Ectodermal cell (in vitro differentiated cells): ENCODE data around the gene CXCL10. TPM values are rescaled to one million over a fixed set of nuclear protein-coding genes. Genes with fewer than 3 reads are reported as not detected.

Source experiments
- H3K27ac ChIP-seq: 2 replicates; pipeline ENCODE4 v1.7.0; 2013; ENCODE audit warnings: mild to moderate bottlenecking, low read depth, low read length; ENCODE audit not compliant: insufficient read depth, poor library complexity, severe bottlenecking
- H3K27me3 ChIP-seq: 2 replicates; pipeline ENCODE4 v1.7.0; 2013; ENCODE audit warnings: mild to moderate bottlenecking, low read length; ENCODE audit not compliant: insufficient read depth, control insufficient read depth, poor library complexity, severe bottlenecking
- H3K36me3 ChIP-seq: one replicate; pipeline ENCODE4 v1.7.0; 2013; ENCODE audit warnings: low read length; ENCODE audit not compliant: control insufficient read depth, insufficient read depth
- H3K4me1 ChIP-seq: one replicate; pipeline ENCODE4 v1.7.0; 2013; ENCODE audit warnings: low read length; ENCODE audit not compliant: control insufficient read depth, insufficient read depth
- H3K4me3 ChIP-seq: 2 replicates; pipeline ENCODE4 v1.7.0; 2013; ENCODE audit warnings: low read depth, low read length, control low read depth; ENCODE audit not compliant: insufficient read depth
- H3K9me3 ChIP-seq: 2 replicates; pipeline ENCODE4 v1.7.0; 2013; ENCODE audit warnings: mild to moderate bottlenecking, low read length, moderate library complexity; ENCODE audit not compliant: control insufficient read depth
- WGBS, 2 experiments: methylation state at CpG; one replicate each; pipeline ENCODE4 v1.1.7; 2013; ENCODE audit warnings: missing lambda C conversion rate in 2 of 2; 5-methylcytosine and 5-hydroxymethylcytosine counted together
- polyA plus RNA-seq, 4 experiments: library from polyadenylated mRNA; stranded (reverse); fragments of 50-300 nt; gene quantifications; one replicate each; pipeline ENCODE4 v1.2.3, GENCODE V29; 2013

The CXCL10 gene
- polyA plus RNA-seq (2013, experiment 1 of 4), result not detected
- polyA plus RNA-seq (2013, experiment 2 of 4), result not detected
- polyA plus RNA-seq (2013, experiment 3 of 4), result not detected
- not detected for polyA plus RNA-seq (2013, experiment 4 of 4)

- no peaks in the 10 kb centered on the region for H3K27me3 ChIP-seq
- no peaks in the 10 kb centered on the region for H3K4me1 ChIP-seq
- no peak within 1 kb of the TSS for H3K4me3 ChIP-seq
- H3K27ac ChIP-seq, result no peak within 1 kb of the TSS
- WGBS, 2 experiments, result 56 to 65% methylated on average over 3 of the region's 3 CpGs
- H3K9me3 ChIP-seq, result no peaks in the 10 kb centered on the region
- no peaks in the 10 kb centered on the region for H3K36me3 ChIP-seq
Observed at GRCh38 chr4:76023389-76023788, at the start of gene CXCL10. Gene CXCL10 (minus strand): TSS chr4:76023497. CDS start chr4:76023431, 66 bp downstream.

DNA sequence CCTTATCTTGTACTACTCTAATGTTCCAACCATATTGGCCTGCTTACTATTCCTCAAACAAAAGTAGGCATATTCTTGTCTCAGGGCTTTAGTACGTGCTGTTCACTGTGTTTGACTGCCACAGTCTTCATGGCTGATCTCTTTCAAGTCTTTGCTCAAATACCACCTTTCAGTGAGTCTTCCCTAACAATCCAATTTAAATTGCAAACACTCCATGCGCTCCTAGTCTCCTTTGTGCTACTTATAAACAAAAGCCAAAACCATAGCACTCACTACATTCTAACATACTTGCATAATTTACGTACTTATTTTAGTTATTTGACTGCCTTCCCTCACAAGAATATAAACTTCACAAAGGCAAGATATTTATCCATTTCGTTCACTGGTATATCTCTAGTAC lies 49.5 kb upstream of the CXCL10 start:
- H3K36me3 ChIP-seq, result no peaks in the 10 kb centered on the region
- H3K4me3 ChIP-seq, result no peak overlapping the region
- no peaks in the 10 kb centered on the region for H3K27me3 ChIP-seq
- no peaks in the 10 kb centered on the region for H3K9me3 ChIP-seq
- no peak overlapping the region for H3K27ac ChIP-seq
- peaks cover 6% of the 10 kb centered on the region for H3K4me1 ChIP-seq
- WGBS, 2 experiments, result 39 to 51% methylated on average over 3 to 4 of the region's 4 CpGs

GRCh38 chr4:76067652-76068286 lies 44.5 kb upstream of the CXCL10 start:
- Histone ChIP-seq H3K27ac (no peak overlapping the region), H3K4me3 (no peak overlapping the region), H3K4me1 (peaks cover 5% of the 10 kb centered on the region), H3K9me3 (no peaks in the 10 kb centered on the region), H3K36me3 (no peaks in the 10 kb centered on the region), H3K27me3 (no peaks in the 10 kb centered on the region)
- 0% methylated on average over 2 of the region's 2 CpGs for WGBS, 2 experiments

- Histone ChIP-seq H3K27me3 (no peaks in the 10 kb centered on the region), H3K9me3 (no peaks in the 10 kb centered on the region), H3K36me3 (no peaks in the 10 kb centered on the region), H3K4me3 (no peak overlapping the region), H3K27ac (no peak overlapping the region), H3K4me1 (no peaks in the 10 kb centered on the region)
- 82 to 95% methylated on average over 3 of the region's 3 CpGs for WGBS, 2 experiments
Observed at GRCh38 chr4:76066546-76066945, 43.2 kb upstream of the CXCL10 start.

GRCh38 chr4:76061982-76062381 lies 38.7 kb upstream of the CXCL10 start:
- Histone ChIP-seq H3K36me3 (no peaks in the 10 kb centered on the region), H3K4me3 (no peak overlapping the region), H3K27me3 (no peaks in the 10 kb centered on the region), H3K27ac (no peak overlapping the region), H3K4me1 (no peaks in the 10 kb centered on the region), H3K9me3 (no peaks in the 10 kb centered on the region)
- WGBS, 2 experiments, result 100% methylated on average over 1 of the region's 1 CpG

DNA sequence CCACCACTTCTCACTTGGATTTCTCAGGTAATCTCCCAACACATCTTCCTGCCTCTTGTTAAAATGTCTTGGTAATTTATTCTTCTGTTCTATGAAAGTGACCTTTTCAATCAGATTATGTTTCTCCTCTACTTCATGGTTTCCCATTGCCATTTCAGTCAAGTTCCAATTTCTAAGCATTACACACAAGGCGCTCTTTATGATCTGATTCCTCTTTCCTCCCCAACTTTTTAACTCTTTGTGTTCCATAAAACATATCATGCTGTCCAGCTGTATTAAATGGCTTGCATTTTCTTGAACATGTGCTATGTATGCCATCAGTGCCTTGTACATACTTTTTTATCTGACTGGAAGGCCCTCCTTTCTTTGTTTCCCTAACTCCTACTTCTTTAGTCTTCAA lies 38.1 kb upstream of the CXCL10 start:
- no peaks in the 10 kb centered on the region for H3K27me3 ChIP-seq
- no peak overlapping the region for H3K27ac ChIP-seq
- no peaks in the 10 kb centered on the region for H3K4me1 ChIP-seq
- 92 to 95% methylated on average over 1 of the region's 1 CpG for whole genome bisulfite sequencing, 2 experiments
- H3K36me3 ChIP-seq, result no peaks in the 10 kb centered on the region
- H3K9me3 ChIP-seq, result no peaks in the 10 kb centered on the region
- no peak overlapping the region for H3K4me3 ChIP-seq

GRCh38 chr4:76060506-76060905 lies 37.2 kb upstream of the CXCL10 start:
- H3K4me1 ChIP-seq, result no peaks in the 10 kb centered on the region
- H3K36me3 ChIP-seq, result no peaks in the 10 kb centered on the region
- H3K4me3 ChIP-seq, result no peak overlapping the region
- H3K9me3 ChIP-seq, result no peaks in the 10 kb centered on the region
- no peak overlapping the region for H3K27ac ChIP-seq
- no peaks in the 10 kb centered on the region for H3K27me3 ChIP-seq

DNA sequence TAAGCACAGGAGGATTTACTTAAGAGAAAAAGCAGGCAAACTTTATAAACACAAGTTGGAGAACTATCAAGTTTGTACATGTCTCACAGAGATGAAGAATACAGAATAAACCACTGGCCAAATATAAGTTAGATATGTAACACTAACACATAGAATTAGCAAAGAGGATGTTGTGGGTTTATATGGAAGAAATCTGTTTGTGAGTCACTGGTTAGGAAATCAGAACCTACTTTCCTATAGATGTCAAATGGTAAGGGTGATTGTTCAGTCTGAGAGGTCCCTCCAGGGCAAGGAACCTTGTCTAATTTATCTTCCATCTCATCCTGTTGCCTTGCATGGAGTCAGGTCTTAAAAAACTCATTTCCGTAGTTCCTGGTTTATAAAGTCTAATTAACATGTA lies 36.5 kb upstream of the CXCL10 start:
- H3K4me3 ChIP-seq, result no peak overlapping the region
- H3K4me1 ChIP-seq, result no peaks in the 10 kb centered on the region
- no peaks in the 10 kb centered on the region for H3K36me3 ChIP-seq
- WGBS, 2 experiments, result 89 to 100% methylated on average over 1 of the region's 1 CpG
- no peaks in the 10 kb centered on the region for H3K27me3 ChIP-seq
- no peaks in the 10 kb centered on the region for H3K9me3 ChIP-seq
- no peak overlapping the region for H3K27ac ChIP-seq

DNA sequence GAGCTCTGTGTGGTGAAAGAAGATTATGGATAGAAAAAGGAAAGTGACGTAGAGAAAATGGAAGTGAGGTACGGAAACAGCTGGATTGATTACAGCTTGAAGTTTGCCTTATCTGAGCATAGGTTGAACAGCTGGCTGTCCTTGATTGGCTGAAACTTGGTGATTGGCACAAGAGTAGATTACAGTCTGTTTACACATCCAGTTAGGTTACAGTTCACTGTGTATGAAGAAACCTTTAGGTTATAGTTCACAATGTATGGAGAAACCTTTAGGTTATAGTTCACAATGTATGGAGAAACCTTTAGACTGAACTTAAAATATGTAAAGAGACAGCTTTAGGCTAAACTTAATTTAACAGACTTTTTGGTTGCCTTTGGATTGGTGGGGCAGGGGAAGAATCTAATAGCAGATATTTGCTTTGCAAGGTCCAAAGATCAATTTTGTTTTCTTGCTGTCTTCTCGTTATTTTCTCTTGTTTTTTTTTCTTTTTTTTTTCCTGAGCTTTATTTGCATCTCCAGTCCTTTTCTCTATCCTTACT lies 35.7 kb upstream of the CXCL10 start:
- Histone ChIP-seq H3K4me1 (peaks cover under 1% of the 10 kb centered on the region), H3K27ac (no peak overlapping the region), H3K9me3 (no peaks in the 10 kb centered on the region), H3K36me3 (no peaks in the 10 kb centered on the region), H3K4me3 (no peak overlapping the region), H3K27me3 (no peaks in the 10 kb centered on the region)
- WGBS, 2 experiments, result 94 to 96% methylated on average over 3 of the region's 3 CpGs

- no peaks in the 10 kb centered on the region for H3K27me3 ChIP-seq
Observed at GRCh38 chr4:76058302-76058701, 35.0 kb upstream of the CXCL10 start.

More at GRCh38 chr4:76058302-76058701, 35.0 kb upstream of the CXCL10 start:
- Histone ChIP-seq H3K9me3 (no peaks in the 10 kb centered on the region), H3K4me3 (no peak overlapping the region), H3K27ac (no peak overlapping the region), H3K36me3 (no peaks in the 10 kb centered on the region), H3K4me1 (peaks cover 4% of the 10 kb centered on the region)
